BJ (cell line): ENCODE results near the gene LRMDA. TPM values are rescaled to one million over a fixed set of nuclear protein-coding genes. Genes with fewer than 3 reads are reported as not detected.

Experiments
- CTCF ChIA-PET: fragments of 350-600 bp; formaldehyde crosslinking; extraction: SDS; loops from one replicate; lab custom pipeline; 2021; ENCODE audit warnings: antibody characterized with exemption, inconsistent platforms; lab: Yijun Ruan, JAX
- POLR2A ChIA-PET: fragments of 300-600 bp; sonication (Branson Sonifier 250); formaldehyde crosslinking; extraction: SDS; loops from one replicate; lab custom pipeline; 2021; ENCODE audit warnings: antibody characterized with exemption; lab: Charles Lee
- DNase-seq: peaks from one replicate; pipeline ENCODE4 v3.0.0-alpha.2; 2011; ENCODE audit warnings: low read depth
- H3K27me3 ChIP-seq: 2 replicates; pipeline ENCODE4 v1.6.0; 2011; ENCODE audit warnings: low read length; ENCODE audit not compliant: control insufficient read depth, insufficient read depth
- H3K36me3 ChIP-seq: 2 replicates; pipeline ENCODE4 v1.5.1; 2011; ENCODE audit warnings: low read length; ENCODE audit not compliant: control insufficient read depth, insufficient read depth
- H3K4me3 ChIP-seq: 2 replicates; pipeline ENCODE4 v1.5.1; 2011; ENCODE audit warnings: low read depth, mild to moderate bottlenecking, control low read depth, low read length
- polyA plus RNA-seq: library from polyadenylated mRNA; depleted of rRNA; stranded (reverse); fragments of >200 nt; gene quantifications from 2 replicates; pipeline ENCODE4 v1.2.3, GENCODE V29; 2011
- TF ChIP-seq, protein P1 (sequence below): IDR thresholded peaks from 2 replicates; pipeline ENCODE4 v1.5.1; 2011; ENCODE audit warnings: low read depth, mild to moderate bottlenecking, control low read depth, inconsistent platforms, low read length, moderate library complexity; ENCODE audit not compliant: insufficient read depth

LRMDA gene
- polyA plus RNA-seq, 1 experiment: not detected

DNA sequence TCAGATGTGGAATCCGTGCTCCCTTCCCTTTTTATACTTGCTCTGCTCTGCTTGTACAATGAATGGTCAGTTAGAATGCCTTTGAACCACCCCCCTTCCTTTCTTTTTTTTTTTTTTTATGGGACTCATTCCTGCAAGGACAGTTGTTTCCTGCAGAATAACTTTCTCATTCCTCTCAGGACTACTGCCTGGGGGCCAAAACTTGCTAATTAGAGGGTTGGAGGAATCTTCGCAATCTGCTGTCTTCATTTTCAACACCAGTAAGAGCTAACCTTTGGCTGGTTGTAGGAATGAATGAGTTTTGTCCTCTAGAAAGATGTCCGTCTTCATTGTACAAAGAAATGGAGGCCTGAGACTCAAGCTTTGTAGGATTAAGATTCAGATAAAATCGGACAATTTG is 868.1 kb downstream of the LRMDA start:
- Histone ChIP-seq H3K36me3 (no peaks in the 10 kb centered on the region), H3K4me3 (no peak overlapping the region), H3K27me3 (no peaks in the 10 kb centered on the region)
- TF ChIP-seq, protein P1, sequence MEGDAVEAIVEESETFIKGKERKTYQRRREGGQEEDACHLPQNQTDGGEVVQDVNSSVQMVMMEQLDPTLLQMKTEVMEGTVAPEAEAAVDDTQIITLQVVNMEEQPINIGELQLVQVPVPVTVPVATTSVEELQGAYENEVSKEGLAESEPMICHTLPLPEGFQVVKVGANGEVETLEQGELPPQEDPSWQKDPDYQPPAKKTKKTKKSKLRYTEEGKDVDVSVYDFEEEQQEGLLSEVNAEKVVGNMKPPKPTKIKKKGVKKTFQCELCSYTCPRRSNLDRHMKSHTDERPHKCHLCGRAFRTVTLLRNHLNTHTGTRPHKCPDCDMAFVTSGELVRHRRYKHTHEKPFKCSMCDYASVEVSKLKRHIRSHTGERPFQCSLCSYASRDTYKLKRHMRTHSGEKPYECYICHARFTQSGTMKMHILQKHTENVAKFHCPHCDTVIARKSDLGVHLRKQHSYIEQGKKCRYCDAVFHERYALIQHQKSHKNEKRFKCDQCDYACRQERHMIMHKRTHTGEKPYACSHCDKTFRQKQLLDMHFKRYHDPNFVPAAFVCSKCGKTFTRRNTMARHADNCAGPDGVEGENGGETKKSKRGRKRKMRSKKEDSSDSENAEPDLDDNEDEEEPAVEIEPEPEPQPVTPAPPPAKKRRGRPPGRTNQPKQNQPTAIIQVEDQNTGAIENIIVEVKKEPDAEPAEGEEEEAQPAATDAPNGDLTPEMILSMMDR: no peak
- DNase-seq: no peak
- CTCF ChIA-PET: no interaction called here
- POLR2A ChIA-PET: no interaction called here

DNA sequence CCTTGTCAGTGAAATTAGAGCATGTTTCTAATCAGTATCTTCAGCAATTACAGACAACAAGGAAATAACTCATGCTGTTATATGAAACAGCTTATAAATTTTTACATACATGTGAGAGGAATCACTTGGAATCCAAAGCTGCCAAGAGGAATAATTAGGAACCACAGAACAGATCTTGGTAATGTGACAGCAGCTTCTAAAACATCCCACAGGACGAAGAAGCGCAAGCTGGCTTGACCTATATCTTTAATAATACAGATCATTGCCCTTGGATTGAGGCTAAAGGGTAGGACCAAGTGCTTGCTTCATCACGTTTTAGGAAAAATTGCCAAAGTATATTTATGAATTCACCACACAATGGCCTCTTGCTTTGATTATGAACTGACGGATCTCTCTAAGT is 869.8 kb downstream of the LRMDA start:
- H3K36me3 ChIP-seq: no peaks in the 10 kb centered on the region
- no peak overlapping the region for H3K4me3 ChIP-seq
- ChIA-PET POLR2A (no interaction called here), CTCF (no interaction called here)
- no peaks in the 10 kb centered on the region for H3K27me3 ChIP-seq
- no peak for DNase-seq
- TF ChIP-seq, protein P1: no peak

DNA sequence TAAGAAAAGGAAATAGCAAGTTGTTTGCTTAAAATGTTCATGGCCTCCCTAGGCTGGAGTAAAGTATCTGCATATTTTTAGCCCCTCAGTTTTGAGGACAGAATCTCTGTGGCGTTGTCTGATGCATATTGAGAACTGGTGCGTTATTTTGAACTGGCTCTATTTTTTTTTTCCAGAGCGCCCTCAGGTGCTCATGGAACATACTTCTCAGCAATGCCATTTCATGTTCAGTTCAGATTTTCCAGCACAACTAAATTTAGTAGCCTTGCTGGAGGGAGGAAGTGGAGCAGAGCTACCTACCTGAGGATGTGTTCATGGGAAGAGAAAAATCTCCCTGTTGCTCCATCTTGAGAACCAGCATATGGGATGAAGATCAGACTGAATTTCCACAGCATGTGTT is 870.5 kb downstream of the LRMDA start:
- CTCF ChIA-PET: no interaction called here
- H3K27me3 ChIP-seq: no peaks in the 10 kb centered on the region
- no peaks in the 10 kb centered on the region for H3K36me3 ChIP-seq
- H3K4me3 ChIP-seq: no peak overlapping the region
- TF ChIP-seq, protein P1: no peak
- DNase-seq: no peak
- POLR2A ChIA-PET: no interaction called here

DNA sequence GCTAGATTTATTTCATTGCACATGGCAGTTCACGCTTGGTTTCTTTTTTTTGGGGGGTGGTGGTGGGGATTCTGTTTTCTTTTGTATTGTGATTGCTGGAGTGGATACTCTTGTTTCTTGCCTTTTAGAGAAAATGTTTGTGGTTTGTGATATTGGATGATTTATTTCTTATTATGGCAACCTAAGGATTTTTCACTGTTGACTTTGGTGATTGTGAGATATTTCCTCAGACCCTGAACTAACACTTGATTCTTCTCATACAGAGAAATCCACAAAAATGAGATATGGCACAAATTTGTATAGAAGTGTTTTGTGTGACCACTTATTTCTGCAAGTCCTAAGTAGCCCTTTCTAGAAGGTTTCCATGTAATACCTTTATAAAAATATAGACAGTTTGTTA is 871.1 kb downstream of the LRMDA start:
- no peaks in the 10 kb centered on the region for H3K36me3 ChIP-seq
- TF ChIP-seq, protein P1: no peak
- ChIA-PET CTCF (interaction anchor here (0.6 to 2.3 kb wide), 5 partner anchors 219 to 902 kb away, joined by 3 to 7 read pairs (median 3); no protein-coding TSS in a partner anchor), POLR2A (no interaction called here)
- no peaks in the 10 kb centered on the region for H3K27me3 ChIP-seq
- DNase-seq: no peak
- H3K4me3 ChIP-seq: no peak overlapping the region

DNA sequence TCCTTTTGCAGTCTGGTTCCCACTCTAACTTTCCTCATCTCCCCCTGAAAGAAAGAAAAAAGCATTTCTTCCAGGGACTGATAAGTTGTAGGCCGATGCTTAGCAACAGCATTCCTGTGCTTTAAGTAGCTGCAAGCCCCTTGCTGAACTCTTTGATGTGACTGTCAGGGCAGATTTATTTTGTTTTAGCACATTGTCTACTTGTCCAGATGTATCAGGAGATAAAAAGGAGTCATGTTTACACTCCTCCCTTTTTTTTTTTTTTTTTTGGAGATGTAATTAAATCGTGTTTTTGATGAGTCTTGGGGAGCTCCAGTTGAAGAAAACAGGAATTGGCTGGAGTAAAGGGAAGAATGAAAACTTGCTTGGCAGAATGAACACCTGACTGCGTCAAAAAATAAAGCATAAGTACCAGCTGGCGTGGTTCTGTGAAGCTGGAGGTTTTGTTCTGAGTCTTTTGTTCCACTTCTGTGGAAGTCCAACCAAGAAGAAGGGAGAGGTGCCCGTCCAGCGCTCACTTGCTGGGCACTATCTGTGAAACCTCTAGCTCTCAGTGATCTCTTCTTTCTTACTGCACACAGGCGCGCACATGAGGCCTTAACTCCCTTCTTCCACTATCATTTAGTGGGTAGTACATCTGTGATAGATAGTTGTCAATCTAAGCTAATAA is 871.7 kb downstream of the LRMDA start:
- no peak for DNase-seq
- CTCF ChIA-PET: interaction anchor here (0.5 to 2.3 kb wide), 13 partner anchors 8 to 902 kb away, joined by 3 to 10 read pairs (median 3); no protein-coding TSS in a partner anchor

More for the DNA sequence above, 871.7 kb downstream of the LRMDA start:
- TF ChIP-seq, protein P1: no peak
- Histone ChIP-seq H3K4me3 (no peak overlapping the region), H3K36me3 (no peaks in the 10 kb centered on the region), H3K27me3 (no peaks in the 10 kb centered on the region)
- POLR2A ChIA-PET: no interaction called here
